Right ventricle myocardium inferior (tissue), 1 donor: ENCODE measurements around the gene CARD6. TPM values are rescaled to one million over a fixed set of nuclear protein-coding genes. Genes with fewer than 3 reads are reported as not detected.

Experiments
- ATAC-seq: fragments of 200-7000 bp; cut with Tn5 transposase; one replicate; pipeline ENCODE4 v1.9.1; 2020; ENCODE audit warnings: mild to moderate bottlenecking, moderate library complexity
- DNase-seq: peaks from one replicate; pipeline ENCODE4 v3.0.0; 2021; ENCODE audit errors: missing footprints
- intact Hi-C: fragments of 100-400 bp; cut with DNase I; formaldehyde crosslinking; loops from one replicate; pipeline ENCODE4 v1.11.0; 2022
- total RNA-seq: library from RNA; stranded (reverse); fragmentation: NEBNext Ultra II Directional; extraction: Animal tissue kit (Norgen Biotek cat#: 25700); gene quantifications from one replicate; pipeline ENCODE4 v1.2.1, GENCODE V29; 2021
- donor health status: DM: no; HTN: yes; CAD: no; lungs with severe emphysema.

Gene CARD6
- total RNA-seq, 1 donor from 2014 or later, result 7.1 TPM

- DNase-seq (no peak), ATAC-seq (no peak)
- intact Hi-C loops, result no loop called here
Observed at GRCh38 chr5:40826489-40827187, 14.5 kb upstream of the CARD6 start.

DNA sequence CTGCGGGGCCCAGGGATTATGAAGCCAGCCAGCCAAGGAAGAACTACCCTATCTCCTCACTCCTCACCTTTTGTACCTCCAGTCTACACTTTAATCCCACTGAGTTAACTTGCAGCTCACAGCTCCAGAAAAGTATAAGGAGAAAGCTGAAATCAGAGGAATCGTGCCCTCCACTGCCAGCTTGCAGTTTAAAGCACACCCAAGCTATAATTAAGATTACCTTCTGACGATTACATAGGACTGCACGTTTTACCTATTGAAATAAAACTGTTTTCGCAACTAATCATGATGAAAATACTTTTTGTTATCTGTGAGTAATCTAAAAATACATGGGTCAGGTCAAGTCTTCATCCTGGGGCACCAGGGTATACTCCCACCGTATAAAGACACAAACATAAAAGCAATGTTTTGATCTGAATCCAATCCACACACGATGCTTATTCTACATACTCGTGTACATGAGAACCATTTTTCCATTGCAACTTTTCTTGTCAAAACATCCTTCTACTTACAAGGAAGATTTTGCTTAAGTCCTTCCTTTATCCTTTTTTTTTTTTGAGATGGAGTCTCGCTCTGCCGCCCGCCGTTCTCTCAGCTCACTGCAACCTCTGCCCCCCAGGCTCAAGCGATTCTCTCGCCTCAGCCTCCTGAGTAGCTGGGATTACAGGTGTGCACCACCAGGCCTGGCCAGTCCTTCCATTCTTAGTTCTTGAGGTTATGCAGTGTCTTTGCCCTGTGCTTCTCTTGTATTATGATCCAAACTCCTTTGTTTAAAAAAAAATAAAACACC is 13.8 kb upstream of the CARD6 start:
- DNase-seq (no peak), ATAC-seq (no peak)
- intact Hi-C loops, result no loop called here

DNA sequence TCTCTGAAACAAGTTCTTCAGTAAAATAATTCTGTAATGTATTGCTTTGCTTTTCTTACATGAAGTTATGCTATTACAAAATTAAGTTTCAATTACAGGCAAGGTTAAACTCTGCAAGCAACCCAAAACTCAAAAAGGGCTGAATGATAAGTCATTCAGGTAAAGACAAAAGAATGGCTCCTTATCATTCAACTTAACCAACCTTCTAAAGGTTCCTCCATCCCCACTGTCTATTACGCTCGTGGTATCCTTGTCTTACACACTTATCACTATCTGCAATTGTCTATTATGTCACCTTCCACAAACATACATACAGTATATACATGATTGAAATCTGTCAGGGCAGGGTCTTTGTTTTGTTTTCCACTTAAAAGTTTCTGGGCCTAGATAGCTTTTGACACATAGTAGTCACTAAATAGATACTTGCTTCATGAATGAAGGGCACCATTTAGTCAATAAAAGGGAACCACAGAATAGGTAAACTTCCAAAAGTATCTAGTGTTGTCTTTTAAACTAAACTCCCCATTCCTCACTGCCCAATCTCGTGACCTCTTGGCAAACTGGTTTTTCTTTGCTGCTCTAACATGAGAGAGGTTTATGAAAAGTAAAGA is 13.0 kb upstream of the CARD6 start:
- DNase-seq (no peak), ATAC-seq (no peak)
- intact Hi-C loops, result no loop called here

DNA sequence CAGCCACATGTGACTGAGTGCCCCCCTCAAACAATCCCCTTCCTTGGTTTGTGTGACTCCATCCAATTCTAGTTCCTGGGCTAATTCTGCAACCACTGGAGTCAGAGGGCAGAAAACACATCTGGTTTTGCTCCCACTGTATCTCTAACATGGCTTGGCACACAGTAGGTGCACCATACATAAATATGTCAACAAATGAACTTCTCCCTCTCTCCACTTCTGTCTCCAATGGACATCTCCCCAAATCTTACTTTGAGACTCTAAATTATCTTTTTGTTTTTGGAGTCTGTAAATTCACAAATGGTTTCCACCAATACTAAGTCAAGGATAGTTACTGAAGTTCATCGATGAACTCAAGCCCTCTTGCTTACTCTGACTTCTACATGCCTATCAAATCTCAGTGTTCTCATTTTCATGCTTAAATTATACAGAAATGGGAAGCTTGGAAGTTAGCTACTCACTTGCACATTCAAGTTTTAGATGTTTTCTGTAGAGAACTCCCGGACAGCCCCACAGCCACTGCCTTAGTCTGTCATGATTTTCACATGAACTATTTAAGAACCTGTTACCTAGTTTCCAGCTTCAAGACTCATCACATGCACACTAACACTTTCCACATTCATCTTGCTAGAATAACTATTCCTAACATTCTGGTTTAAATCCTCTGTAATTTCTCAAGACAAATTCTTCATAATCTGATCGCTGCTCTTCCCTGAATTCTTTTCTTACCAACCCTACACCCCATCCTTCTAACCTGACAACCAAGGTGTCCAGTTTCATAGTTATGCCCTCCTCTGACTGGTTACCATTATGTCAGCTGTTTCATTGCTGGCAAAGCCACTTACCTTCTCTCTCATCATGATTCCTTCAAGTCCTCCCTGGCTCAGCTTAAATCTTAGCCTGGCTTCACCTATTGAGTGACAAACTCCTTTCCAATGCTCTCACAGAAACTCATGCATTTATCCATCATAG is 12.2 kb upstream of the CARD6 start:
- intact Hi-C loops, result no loop called here
- no peak for ATAC-seq
- no peak for DNase-seq

- no peak for DNase-seq
- intact Hi-C loops, result no loop called here
- no peak for ATAC-seq
Observed at GRCh38 chr5:40829748-40830533, 11.2 kb upstream of the CARD6 start.

DNA sequence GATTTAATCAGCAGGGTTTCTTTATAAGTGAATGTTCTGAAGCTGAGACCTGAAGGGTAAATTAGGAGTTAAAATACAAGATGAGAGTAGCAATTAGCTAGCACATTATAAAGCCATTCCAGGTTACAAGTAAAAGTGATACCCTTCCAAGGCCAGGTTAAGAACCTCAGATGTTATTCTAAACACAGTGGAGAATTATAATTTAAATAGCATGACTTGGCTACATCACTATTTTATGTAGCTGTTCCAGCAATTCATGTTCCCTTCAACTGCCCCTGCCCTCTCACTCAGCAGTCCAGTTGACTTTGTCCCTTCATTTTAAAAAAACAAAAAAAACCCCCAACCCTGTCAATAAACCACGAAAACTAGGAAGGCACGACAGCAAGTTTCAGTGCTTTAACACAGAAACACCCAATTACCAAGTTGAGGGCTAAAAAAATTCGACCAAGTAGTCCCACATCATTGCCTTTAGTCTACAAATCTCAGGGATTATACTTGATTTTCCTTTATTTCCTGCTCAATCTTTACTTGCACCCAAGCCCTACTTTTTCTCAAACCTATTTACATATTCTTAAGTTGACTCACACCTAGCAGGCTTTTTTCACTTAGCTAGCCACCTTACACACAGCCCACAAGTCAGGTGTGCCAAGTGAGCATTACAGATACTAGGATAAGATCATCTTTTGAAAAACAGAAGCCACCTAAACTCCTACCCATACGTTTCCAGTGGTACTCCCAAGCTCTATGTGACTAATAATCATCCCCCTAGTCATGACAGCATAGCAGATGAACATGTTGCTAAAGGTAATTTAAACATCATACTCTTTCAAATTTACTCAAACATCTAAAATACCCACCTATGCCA is 9.6 kb upstream of the CARD6 start:
- ATAC-seq (no peak), DNase-seq (no peak)
- intact Hi-C loops, result no loop called here

DNA sequence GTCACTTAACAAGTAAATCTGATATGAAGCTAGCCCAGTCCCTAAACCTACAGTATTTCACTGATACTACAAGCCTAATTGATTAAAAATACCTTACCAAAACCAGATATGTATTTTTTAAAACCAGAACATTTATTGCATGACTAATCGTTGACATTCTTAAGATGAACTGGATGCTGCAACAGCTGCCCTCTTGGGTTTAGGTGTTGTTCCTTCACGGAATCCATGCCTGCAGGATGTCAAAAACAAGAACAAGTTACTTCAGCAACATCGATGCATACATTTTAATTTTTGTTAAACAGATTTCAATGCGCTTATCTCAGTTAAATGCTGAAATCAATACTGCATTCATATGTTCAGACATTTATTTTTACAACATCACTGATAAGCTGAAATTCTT is 8.8 kb upstream of the CARD6 start:
- intact Hi-C loops, result no loop called here
- DNase-seq, result no peak
- no peak for ATAC-seq

DNA sequence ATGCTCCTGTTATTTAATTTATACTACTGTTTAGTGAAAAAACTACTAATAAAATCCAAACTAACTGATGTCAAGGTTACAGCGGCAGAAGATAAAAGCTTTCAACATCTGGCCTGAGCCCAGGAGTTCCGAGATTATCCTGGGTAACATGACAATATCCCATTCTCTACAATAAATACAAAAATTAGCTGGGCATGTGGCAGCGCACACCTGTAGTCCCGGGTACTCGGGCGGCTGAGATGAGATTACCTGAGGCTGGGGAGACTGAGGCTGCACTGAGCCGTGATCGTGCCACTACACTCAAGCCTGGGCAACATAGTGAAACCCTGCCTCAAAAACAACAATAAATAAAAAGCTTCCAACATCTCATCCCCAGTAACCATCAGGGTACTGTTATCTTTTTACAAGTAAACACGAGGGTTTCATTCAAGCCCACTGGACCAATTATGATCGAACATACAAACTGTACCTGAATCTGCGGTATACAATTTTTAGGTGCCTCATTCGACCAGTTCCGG is 7.4 kb upstream of the CARD6 start:
- no peak for DNase-seq
- no peak for ATAC-seq
- intact Hi-C loops, result loop anchor here (2.0 kb wide), 1 partner anchor 79 kb away; the partner anchor contains the start of gene TTC33

GRCh38 chr5:40834391-40834848 is 6.7 kb upstream of the CARD6 start:
- DNase-seq, result no peak
- ATAC-seq, result no peak
- intact Hi-C loops, result loop anchor here (2.0 kb wide), 1 partner anchor 80 kb away; the partner anchor contains the start of gene TTC33

DNA sequence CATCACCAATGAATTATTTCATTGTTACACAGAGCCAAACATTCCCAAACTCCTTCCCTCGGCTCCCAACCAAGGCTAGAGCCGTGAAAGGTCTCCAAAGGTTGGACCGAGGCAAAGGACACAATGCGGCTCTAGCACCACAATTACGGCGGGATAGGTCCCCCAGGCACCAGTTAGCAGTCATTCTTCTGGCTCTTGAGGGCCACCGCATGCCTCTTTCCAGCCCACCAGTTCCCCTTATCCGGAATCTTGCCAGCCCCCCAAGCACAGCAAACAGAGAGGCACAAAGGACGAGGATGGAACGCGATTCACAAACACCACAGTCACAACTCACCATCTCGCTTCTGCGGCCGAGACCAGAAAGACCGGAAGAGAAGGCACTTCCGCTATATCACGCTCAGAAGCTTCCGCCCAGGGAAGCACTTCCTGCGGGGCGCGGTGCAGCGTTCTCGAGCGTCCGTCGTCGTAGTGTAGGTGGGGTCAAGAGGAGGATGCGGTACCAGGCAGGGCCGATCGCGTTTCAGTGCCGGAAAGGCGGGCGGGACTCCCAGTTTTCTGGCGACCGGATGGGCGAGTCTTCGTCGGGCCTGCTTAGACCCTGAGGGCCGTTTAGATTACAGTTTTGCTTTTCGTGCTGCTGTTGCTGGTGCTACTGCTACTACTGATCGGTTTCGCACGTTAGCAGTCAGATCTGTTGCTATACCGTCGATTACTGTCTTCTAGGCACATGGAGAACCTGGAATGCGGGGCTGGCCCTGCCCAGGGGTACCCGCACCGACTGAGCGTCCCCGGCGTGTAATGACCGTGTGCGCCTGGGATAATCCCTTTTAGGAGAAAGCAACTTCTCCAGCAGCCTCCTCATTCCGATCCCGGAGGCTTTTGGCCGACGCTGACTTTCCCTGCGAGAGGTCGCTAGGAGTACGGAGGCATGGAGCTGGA is 6.0 kb upstream of the CARD6 start, which contains the start of gene RPL37:
Gene RPL37, minus strand, starts transcription at position 374 of the 939 bp plus-strand sequence. Its CDS starts 37 bp downstream, at position 337.
- peak; percentile 100 for ATAC-seq
- intact Hi-C loops, result loop anchor here (1.0 to 2.0 kb wide), 2 partner anchors 37 to 80 kb away; partner anchors contain the start of genes PRKAA1 and TTC33
- peak; percentile 97 for DNase-seq

DNA sequence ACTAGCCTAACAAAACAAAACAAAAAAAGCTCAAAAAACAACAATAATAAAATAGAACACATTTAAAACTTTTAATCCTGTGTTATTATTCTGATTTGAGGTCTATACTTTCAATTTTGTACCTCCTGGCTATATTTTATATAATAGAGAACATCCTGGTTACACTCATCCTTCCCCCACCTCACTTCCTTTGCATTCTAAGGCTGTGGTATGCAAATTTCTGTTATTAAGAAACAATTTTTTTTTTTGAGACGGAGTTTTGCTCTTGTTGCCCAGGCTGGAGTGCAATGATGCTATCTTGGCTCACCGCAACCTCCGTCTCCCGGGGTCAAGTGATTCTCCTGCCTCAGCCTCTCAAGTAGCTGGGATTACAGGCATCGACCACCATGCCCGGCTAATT is 3.1 kb upstream of the CARD6 start:
- ATAC-seq (no peak), DNase-seq (no peak)
- intact Hi-C loops, result no loop called here

DNA sequence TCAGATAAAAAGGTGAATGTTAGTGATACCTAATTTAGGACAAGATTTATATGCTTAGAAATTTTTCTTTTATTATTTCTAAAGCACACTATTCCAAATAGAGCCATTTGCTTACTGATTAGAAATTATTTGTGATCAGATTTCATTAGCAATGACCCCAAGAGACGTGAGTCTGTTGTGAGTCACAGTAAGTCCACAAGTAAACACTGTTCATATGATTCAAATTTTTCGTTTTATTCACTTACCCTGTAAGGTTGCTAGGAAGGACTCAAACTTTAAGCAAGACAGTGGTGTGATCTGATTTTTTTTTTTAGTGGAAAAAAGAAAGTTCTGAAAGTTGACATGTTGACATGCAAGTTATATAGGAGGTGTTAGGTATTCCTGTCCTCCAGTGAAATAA is 1.2 kb downstream of the CARD6 start:
- ATAC-seq, result no peak
- no peak for DNase-seq
- intact Hi-C loops, result no loop called here

DNA sequence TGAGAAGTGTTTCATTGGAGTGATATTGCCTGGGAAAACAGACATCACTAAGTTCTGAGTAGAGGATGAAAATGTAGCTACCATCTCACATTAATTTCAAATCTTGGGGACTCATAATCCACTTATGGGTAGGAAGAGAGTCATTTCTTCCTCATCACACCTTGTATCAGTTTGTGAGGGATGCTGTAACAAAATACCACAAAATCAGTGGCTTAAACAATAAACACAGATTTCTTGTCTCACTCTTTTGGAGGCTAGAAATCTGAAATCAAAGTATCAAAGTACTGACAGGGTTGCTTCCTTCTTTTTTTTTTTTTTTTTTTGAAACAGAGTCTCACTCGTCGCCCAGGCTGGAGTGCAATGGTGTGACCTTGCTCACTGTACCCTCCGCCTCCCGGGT is 3.4 kb downstream of the CARD6 start:
- intact Hi-C loops, result no loop called here
- ATAC-seq (no peak), DNase-seq (no peak)

GRCh38 chr5:40846371-40846770 is 5.2 kb downstream of the CARD6 start:
- no peak for DNase-seq
- no peak for ATAC-seq
- intact Hi-C loops, result no loop called here

- ATAC-seq (no peak), DNase-seq (no peak)
- intact Hi-C loops, result no loop called here
Observed at GRCh38 chr5:40847525-40847924, 6.4 kb downstream of the CARD6 start.
